HG03457 (cell line): ENCODE data around the gene MATN1.
"Not testable (repeated sequence)": the region's sequence is repeated elsewhere in the genome, so short reads cannot be mapped to it uniquely, and the experiment has no call there.

Experiments
- ATAC-seq: cut with Tn5 transposase; IDR thresholded peaks from one replicate; pipeline ENCODE4 v1.9.1; 2021; ENCODE audit warnings: moderate number of reproducible peaks; ENCODE audit not compliant: unreplicated experiment

Gene MATN1

DNA sequence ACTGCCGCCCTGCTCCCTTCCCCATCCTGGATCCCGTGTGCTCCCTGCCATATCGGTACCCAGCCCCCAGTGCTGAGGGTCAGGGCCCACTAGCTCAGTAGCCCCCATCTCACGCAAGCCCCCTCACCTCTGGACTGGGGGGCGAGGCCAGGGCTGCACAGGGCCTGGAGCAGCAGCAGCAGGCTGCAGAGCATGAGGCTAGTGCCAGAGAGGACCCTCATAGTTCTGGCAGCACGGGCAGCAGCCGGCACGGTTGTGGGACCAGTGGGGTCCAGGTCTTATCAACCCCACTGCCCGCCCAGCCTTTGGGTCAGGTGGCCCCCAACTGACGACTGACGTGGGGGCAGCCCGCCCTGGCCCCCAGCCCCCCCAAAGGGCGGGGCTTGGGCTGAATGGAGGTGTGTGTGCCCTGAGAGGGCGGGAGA, at the start of gene MATN1:
Gene MATN1, minus strand, starts transcription at position 255 of the 425 bp plus-strand sequence. Its CDS starts 34 bp downstream, at position 221.
- ATAC-seq, result no peak

DNA sequence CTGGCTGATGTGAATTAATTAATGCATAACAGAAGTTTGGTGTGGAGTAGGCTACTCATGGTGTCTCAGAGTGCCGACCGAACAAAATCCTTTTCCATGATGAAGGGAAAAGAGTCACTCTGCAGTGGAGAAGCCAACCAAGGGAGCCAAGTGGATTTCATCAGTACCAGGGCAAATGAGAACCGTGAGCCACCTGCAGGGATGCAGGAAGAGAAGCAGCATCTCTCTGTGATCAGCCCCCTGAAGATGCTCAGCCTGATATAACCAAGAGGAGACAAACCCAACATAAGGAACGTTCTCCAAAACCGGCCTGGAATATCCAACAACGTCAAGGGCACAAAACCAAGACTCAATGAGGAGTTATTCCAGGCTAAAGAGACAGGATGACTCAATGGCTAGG, 47.6 kb upstream of the MATN1 start:
- no peak for ATAC-seq

DNA sequence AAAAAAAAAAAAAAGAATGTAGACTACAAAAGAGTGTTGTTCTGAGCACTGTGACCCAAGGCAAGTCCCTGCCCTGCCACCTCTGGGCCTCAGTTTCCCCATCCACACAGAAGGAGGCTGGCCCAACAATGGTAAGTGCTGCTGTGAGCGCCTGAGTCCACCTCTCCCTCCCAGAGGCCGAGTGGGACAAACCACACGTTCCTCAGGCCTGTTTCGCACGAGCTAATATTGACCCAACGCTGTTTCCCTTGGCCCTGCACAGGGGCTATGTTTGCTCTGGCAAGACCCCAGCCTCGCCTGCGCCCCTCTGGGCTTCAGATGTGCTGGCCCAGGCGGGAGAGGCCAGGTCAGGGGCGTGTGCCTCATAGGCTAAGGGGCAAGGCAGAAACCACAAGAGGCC, 46.8 kb upstream of the MATN1 start:
- no peak for ATAC-seq

GRCh38 chr1:30768830-30769718, 45.7 kb upstream of the MATN1 start:
- no peak for ATAC-seq

DNA sequence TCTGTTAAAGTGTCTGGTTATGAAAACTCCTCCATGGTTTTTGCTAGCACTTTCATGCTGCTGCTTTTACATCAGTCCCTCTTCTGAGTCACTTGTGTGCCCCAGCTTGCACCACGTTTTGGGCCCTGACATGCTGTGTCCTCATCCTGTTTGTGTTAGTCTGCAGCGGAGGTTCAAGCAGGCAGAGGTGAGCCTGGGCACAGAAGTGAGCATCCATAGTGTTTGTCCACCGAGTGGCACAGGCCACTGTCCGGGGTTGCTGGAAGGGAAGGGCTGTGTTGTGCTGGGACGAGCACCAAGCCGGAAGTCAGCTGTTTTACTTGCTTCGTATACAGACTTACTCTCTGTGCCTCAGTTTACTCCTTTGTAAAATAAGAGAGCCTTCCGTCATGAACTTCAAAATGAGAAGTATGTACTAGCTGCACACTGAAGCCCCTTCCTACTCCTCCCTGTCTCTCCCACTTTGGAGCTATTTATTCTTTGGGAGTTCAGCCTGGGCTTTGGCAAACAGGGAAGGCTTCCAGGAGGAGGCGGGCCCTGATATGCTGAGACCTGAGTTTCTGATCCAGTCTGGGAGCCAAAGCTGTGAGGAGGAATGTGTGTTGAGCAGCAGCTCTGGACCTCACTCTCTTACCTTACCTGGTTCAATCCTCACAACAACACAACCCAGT, 44.9 kb upstream of the MATN1 start:
- no peak for ATAC-seq

DNA sequence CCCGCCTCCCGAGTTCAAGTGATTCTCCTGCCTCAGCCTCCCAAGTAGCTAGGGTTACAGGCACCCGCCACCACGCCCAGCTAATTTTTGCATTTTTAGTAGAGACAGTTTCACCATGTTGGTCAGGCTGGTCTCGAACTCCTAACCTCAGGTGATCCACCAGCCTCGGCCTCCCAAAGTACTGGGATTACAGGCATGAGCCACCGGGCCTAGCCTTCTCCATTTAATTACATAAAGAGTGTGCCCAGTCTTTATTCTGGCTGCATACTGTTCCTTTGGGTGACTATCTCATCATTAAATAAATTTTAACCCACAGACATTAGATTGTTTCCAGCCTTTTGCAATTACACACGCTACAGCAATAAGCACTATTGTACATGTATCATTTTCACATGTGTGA, 43.6 kb upstream of the MATN1 start:
- ATAC-seq, result not testable (repeated sequence)

GRCh38 chr1:30765556-30766434, 42.4 kb upstream of the MATN1 start:
- no peak for ATAC-seq

- no peak for ATAC-seq
These were observed 41.7 kb upstream of the MATN1 start for GRCh38 chr1:30764939-30765555.

GRCh38 chr1:30764396-30764795, 41.0 kb upstream of the MATN1 start:
- no peak for ATAC-seq

- no peak for ATAC-seq
These were observed 40.4 kb upstream of the MATN1 start for GRCh38 chr1:30763651-30764248.

DNA sequence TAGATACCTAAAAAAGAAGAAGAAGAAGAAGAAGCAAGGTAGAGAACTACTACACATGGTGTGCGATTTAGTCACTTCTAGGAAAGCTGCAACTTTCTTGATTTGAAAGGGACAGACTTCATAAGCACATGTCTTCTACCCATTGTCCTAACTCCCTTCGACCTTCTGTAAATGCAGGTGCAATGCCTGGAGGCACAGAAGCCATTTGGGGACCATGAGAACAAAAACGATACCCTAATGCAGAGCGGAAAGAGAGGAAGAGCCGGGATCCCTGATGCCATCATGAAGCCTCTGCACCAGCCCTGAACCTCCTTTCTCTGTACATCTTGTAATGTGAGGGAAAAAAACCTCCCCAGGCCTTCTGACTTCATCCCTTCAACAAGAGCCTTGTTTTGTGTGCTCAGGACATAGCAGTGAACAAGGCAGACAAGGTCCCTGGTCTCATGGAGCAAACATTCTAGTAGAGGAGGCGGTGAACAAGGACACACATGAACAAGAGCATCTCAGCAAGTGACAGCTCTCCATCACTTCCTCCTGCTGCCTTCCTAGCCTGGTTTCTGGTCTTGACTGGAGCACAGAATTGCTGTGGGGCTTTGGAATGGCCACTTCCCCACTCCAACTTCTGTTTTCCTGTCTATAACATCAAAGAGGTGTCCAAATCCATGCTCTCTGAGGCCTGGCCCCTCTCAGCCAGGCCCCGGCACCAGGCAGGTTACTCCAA, 39.7 kb upstream of the MATN1 start:
- no peak for ATAC-seq

DNA sequence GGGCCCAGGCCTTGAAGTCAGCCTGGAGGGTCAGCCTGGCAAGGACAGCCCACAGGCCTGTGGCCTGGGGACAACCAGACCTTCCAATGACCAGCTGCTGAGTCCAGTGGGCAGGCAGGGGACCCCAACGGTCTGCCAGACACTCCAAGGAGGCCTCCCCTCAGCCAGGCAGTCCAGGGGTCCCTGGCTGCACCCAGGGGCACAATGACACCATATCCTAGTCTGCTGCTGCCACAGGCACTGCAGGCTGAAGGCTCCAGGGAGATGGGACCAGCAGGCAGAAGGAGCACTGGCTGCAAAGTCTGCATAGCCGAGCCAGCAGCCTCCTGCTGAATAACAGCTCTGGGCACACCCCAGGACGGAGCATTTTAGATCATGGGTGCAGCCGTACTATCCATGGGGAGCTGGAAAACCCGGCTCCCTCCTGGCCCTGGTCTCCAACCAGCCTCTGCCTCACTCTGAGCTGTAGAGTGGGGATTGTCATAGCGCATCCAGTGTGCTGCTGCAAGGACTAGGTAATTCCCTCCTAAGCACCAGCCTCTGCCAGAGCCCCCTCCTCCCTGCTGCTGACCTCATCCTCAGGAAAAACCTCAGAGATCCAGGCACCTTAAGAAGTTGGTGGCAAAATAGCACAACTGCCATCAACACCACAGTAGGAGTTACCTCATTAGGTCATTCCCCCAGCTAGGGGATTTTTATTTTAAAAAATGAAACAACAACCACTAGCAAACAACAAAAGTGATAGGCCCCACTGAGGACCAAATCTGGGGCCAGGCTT, 39.0 kb upstream of the MATN1 start:
- ATAC-seq, result no peak

GRCh38 chr1:30761381-30762151, 38.2 kb upstream of the MATN1 start:
- ATAC-seq, result no peak

DNA sequence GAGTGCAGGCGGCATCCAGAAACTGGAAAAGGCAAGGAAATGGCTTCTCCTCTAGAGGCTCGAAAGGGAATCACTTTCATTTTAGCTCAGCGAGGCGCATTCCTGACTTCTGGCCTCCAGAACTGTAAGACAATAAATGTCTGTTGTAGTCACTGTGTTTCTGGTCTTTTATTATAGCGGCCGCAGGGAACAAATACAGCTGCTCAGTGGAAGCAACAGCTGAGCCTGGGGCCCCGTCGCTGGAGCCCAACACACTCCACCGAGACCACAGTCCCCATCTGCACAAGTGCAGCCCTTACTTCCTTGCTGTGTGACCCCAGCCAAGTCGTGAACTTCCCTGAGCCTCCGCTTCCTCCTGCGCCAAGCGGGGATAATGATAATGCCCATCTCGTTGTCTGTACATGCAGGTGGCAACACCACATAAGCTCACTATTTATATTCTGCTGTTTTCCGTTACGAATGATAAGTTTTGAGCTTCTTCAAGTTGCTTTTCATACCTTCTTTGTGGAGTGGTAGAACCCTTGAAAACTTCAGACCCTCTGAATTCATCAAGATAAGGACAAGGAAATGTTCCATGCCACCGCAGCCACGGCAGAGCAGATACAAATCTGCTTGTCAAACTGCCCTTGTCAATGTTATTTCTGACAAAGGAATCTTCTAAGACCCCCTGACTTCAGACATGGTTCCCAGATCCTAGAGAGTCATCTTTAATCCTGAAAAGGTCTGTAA, 37.4 kb upstream of the MATN1 start:
- no peak for ATAC-seq

DNA sequence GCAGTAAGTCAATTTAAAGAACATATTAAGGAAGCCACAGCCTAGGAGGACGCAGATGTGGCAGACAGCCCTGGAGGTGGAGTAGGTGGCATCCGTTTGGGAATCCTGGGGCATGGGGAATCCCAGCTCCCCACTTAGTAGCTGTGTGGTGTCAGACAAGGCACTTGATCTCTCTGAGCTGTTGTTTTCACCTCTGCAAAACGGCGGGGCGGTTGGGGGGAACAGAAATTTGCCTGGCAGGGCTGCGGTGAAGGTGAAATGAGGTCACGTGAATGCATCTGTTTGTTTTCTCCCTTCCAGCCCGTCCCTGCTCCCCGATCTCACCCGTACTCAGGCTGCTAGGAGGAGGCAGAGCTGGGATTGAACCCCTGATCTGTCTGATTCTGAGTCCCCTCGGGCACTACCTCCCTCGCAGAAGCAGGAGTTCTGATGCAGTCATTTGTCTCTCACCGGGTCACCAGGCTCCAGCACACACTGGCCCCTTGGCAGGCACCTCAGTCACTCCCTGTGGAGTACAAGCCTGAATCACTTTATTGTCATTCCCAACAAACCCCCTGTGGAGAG, 36.4 kb upstream of the MATN1 start:
- no peak for ATAC-seq

- no peak for ATAC-seq
These were observed 35.5 kb upstream of the MATN1 start for GRCh38 chr1:30758785-30759380.
